Osteoblast (primary cell): ENCODE results near the gene EYS. TPM values are rescaled to one million over a fixed set of nuclear protein-coding genes. Genes with fewer than 3 reads are reported as not detected.

ENCODE experiments used
- DNase-seq: peaks from one replicate; pipeline ENCODE4 v3.0.0; 2011; ENCODE audit warnings: low spot score, mixed read lengths; ENCODE audit not compliant: insufficient read length; ENCODE audit errors: missing footprints
- H2AFZ ChIP-seq: 2 replicates; pipeline ENCODE4 v1.6.0; 2011; ENCODE audit warnings: mild to moderate bottlenecking, low read length
- H3K27ac ChIP-seq: 2 replicates; pipeline ENCODE4 v1.5.1; 2011; ENCODE audit warnings: mild to moderate bottlenecking, low read depth, low read length, moderate library complexity
- H3K27me3 ChIP-seq: 2 replicates; pipeline ENCODE4 v1.6.0; 2012; ENCODE audit warnings: mild to moderate bottlenecking, control low read depth, inconsistent platforms, low read length, moderate library complexity; ENCODE audit not compliant: insufficient read depth
- H3K36me3 ChIP-seq: 2 replicates; pipeline ENCODE4 v1.5.1; 2011; ENCODE audit warnings: mild to moderate bottlenecking, low read length, control low read depth, moderate library complexity; ENCODE audit not compliant: insufficient read depth
- H3K4me1 ChIP-seq: 2 replicates; pipeline ENCODE4 v1.5.1; 2011; ENCODE audit warnings: mild to moderate bottlenecking, low read length, control low read depth, moderate library complexity; ENCODE audit not compliant: insufficient read depth
- H3K4me2 ChIP-seq: 2 replicates; pipeline ENCODE4 v1.6.0; 2011; ENCODE audit warnings: mild to moderate bottlenecking, low read length; ENCODE audit not compliant: insufficient read depth
- H3K4me3 ChIP-seq: fragments of 200-600 bp; sonication (generic); 3 replicates; pipeline ENCODE4 v1.5.1; 2012; ENCODE audit warnings: mild to moderate bottlenecking, low read length, inconsistent platforms; ENCODE audit not compliant: insufficient read depth
- H3K79me2 ChIP-seq: 2 replicates; pipeline ENCODE4 v1.6.0; 2012; ENCODE audit warnings: mild to moderate bottlenecking, low read length, control low read depth, inconsistent platforms; ENCODE audit not compliant: insufficient read depth
- H3K9me3 ChIP-seq: 2 replicates; pipeline ENCODE4 v1.5.1; 2011; ENCODE audit warnings: low read depth, low read length, control low read depth
- H4K20me1 ChIP-seq: 2 replicates; pipeline ENCODE4 v1.6.0; 2012; ENCODE audit warnings: mild to moderate bottlenecking, low read length, control low read depth; ENCODE audit not compliant: insufficient read depth
- total RNA-seq: library from RNA; depleted of rRNA; stranded (reverse); fragments of >200 nt; gene quantifications from 2 replicates; pipeline ENCODE4 v1.2.3, GENCODE V29; 2012
- TF ChIP-seq, protein P1 (sequence below): IDR thresholded peaks from 2 replicates; pipeline ENCODE4 v1.5.1; 2011; ENCODE audit warnings: mild to moderate bottlenecking, low read depth, low read length, moderate library complexity; ENCODE audit errors: extremely low read depth

EYS gene
- total RNA-seq, 1 donor = under 0.01 TPM

GRCh38 chr6:64270083-64270482 lies 1436.9 kb downstream of the EYS start:
- H2AFZ ChIP-seq = no peak overlapping the region
- DNase-seq = no peak

GRCh38 chr6:64266351-64266821 lies 1440.6 kb downstream of the EYS start:
- no peaks in the 10 kb centered on the region for H3K27me3 ChIP-seq
- H3K79me2 ChIP-seq = no peaks in the 10 kb centered on the region
- H3K9me3 ChIP-seq = no peaks in the 10 kb centered on the region
- no peaks in the 10 kb centered on the region for H4K20me1 ChIP-seq
- H3K36me3 ChIP-seq = no peaks in the 10 kb centered on the region
- no peaks in the 10 kb centered on the region for H3K4me1 ChIP-seq
- no peak overlapping the region for H2AFZ ChIP-seq
- DNase-seq = no peak
- H3K4me3 ChIP-seq = no peak overlapping the region
- H3K27ac ChIP-seq = no peak overlapping the region
- no peak overlapping the region for H3K4me2 ChIP-seq
- TF ChIP-seq, protein P1, sequence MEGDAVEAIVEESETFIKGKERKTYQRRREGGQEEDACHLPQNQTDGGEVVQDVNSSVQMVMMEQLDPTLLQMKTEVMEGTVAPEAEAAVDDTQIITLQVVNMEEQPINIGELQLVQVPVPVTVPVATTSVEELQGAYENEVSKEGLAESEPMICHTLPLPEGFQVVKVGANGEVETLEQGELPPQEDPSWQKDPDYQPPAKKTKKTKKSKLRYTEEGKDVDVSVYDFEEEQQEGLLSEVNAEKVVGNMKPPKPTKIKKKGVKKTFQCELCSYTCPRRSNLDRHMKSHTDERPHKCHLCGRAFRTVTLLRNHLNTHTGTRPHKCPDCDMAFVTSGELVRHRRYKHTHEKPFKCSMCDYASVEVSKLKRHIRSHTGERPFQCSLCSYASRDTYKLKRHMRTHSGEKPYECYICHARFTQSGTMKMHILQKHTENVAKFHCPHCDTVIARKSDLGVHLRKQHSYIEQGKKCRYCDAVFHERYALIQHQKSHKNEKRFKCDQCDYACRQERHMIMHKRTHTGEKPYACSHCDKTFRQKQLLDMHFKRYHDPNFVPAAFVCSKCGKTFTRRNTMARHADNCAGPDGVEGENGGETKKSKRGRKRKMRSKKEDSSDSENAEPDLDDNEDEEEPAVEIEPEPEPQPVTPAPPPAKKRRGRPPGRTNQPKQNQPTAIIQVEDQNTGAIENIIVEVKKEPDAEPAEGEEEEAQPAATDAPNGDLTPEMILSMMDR = no peak

More at GRCh38 chr6:64270083-64270482, 1436.9 kb downstream of the EYS start:
- H3K4me1 ChIP-seq = no peaks in the 10 kb centered on the region
- H4K20me1 ChIP-seq = no peaks in the 10 kb centered on the region
- H3K4me3 ChIP-seq = no peak overlapping the region
- no peaks in the 10 kb centered on the region for H3K36me3 ChIP-seq
- H3K4me2 ChIP-seq = no peak overlapping the region
- H3K79me2 ChIP-seq = no peaks in the 10 kb centered on the region
- peaks cover 3% of the 10 kb centered on the region for H3K9me3 ChIP-seq
- TF ChIP-seq, protein P1 = no peak
- no peak overlapping the region for H3K27ac ChIP-seq
- no peaks in the 10 kb centered on the region for H3K27me3 ChIP-seq

GRCh38 chr6:64263778-64264177 lies 1443.2 kb downstream of the EYS start:
- H4K20me1 ChIP-seq = no peaks in the 10 kb centered on the region
- H3K79me2 ChIP-seq = no peaks in the 10 kb centered on the region
- no peak overlapping the region for H3K4me2 ChIP-seq
- no peak overlapping the region for H2AFZ ChIP-seq
- H3K27ac ChIP-seq = no peak overlapping the region
- DNase-seq = no peak
- TF ChIP-seq, protein P1 = no peak
- H3K36me3 ChIP-seq = no peaks in the 10 kb centered on the region
- no peaks in the 10 kb centered on the region for H3K27me3 ChIP-seq
- no peaks in the 10 kb centered on the region for H3K9me3 ChIP-seq
- no peaks in the 10 kb centered on the region for H3K4me1 ChIP-seq
- H3K4me3 ChIP-seq = no peak overlapping the region

- TF ChIP-seq, protein P1 = no peak
- Histone ChIP-seq H3K4me2 (no peak overlapping the region), H3K4me3 (no peak overlapping the region), H3K27me3 (no peaks in the 10 kb centered on the region), H3K9me3 (no peaks in the 10 kb centered on the region), H4K20me1 (no peaks in the 10 kb centered on the region), H3K27ac (no peak overlapping the region), H2AFZ (no peak overlapping the region), H3K79me2 (no peaks in the 10 kb centered on the region), H3K36me3 (no peaks in the 10 kb centered on the region), H3K4me1 (no peaks in the 10 kb centered on the region)
- no peak for DNase-seq
These were observed 1447.7 kb downstream of the EYS start for GRCh38 chr6:64259372-64259771.
